SKM-1 (cell line): Measurements from ENCODE around the gene ARTN.

Experiments
- DNase-seq: peaks from one replicate; lab custom pipeline; 2025; ENCODE audit not compliant: unreplicated experiment; lab: John Stamatoyannopoulos, UW

ARTN gene, protein sequence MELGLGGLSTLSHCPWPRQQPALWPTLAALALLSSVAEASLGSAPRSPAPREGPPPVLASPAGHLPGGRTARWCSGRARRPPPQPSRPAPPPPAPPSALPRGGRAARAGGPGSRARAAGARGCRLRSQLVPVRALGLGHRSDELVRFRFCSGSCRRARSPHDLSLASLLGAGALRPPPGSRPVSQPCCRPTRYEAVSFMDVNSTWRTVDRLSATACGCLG

DNA sequence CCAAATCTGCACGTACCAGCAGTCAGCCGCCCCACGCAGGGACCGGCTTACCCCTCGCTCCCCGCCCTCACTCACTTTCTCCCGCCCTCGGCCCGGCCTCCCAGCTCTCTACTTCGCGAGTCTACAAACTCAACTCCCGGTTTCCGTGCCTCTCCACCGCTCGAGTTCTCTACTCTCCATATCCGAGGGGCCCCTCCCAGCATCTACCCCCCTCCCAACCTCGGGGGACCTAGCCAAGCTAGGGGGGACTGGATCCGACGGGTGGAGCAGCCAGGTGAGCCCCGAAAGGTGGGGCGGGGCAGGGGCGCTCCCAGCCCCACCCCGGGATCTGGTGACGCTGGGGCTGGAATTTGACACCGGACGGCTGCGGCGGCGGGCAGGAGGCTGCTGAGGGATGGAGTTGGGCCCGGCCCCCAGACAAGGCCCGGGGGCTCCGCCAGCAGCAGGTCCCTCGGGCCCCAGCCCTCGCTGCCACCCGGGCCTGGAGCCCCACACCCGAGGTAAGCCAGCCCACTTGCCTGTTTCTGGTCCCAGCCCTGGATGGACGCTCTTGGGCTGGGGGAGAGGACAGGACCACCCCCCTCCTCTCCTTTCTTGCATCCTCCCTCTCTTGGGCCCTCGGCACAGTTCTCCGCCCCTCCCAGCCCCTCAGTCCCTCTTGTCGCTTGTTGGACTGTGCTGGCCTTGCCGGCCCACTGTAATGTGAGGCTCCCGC, at the start of gene ARTN:
Gene ARTN, plus strand, starts transcription at position 416 of the 715 bp plus-strand sequence. CDS start 1,856 bp downstream, outside the sequence.
- no peak for DNase-seq

DNA sequence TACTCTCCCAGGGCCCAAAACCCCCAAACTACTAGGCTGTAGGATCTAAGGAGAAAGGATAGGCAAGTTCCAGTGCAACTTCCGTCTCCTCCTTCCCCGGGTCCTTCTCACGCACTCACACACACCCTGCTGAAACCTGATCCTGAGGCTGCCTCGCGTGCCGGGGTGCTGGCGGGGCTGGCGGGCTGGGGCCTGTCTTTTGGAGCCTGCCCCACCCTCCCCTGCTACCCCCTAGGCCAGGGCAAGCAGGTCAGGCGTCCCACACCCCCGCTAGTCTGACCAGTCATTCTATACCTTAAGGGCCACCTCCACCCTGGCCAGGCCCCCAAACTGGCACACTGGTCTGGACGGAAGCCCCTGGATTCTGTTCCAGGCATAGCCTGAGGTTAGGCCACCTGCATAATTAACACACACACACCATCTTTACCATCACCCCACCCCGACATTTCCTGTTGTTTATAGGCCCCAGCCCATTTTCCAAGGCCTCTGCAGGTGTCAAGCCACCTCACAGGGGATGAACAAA, 48.3 kb upstream of the ARTN start:
- DNase-seq, result no peak

DNA sequence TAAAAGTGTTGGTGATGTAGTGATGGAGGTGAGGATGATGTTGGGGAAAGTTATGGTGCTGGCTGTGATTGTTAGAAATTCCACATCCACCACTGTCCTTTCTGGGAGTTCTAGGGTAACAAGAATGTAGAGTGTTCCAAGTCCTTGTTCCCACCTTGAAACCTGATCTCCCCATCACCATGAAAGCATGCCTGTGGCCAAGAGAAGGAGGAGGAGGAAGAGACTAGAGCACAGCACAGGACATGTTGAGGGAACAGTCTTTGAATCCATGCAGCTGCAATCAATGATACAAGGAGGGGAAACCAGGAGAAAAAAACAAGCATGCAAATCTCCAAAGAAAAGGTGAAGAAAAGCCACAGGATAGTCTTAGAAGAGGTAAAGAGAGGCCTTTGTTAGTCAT, 45.9 kb upstream of the ARTN start:
- DNase-seq, result no peak

DNA sequence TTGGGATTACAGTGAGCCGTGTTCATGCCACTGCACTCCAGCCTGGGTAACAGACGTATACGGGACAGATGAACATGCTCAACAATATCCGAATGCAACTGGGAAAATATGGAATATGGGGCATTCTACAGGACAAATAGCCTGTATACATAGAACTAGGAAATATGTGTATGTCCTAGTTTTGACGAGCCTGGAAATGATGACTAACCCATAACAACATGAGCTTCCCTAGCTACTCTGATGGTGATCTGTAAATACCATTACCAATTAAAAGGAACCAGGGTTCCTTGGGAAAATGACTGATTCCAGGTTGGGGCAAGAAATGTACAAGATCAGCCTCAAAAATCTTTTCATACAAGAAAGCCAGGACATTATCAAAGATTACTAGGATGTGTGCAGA, 42.8 kb upstream of the ARTN start:
- DNase-seq, result no peak

DNA sequence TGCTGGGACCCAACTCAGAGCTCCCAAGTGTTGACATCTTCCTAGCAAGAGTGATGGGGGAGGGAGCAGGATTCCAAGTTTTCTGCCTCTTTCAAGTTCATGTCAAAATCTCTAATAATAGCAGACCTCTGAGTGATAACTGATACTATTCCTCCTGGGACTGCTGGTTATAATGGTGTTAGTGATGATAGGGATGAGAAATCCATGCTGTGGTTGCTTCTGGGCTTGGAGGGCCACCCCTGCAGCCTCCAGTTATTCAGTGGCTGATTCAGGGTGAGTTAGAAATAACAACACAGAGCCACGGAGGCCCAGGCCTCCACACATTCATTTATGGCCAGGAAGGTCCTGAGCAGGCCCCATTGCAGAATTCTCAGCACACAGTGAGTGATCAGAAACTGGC, 40.6 kb upstream of the ARTN start:
- DNase-seq, result no peak

DNA sequence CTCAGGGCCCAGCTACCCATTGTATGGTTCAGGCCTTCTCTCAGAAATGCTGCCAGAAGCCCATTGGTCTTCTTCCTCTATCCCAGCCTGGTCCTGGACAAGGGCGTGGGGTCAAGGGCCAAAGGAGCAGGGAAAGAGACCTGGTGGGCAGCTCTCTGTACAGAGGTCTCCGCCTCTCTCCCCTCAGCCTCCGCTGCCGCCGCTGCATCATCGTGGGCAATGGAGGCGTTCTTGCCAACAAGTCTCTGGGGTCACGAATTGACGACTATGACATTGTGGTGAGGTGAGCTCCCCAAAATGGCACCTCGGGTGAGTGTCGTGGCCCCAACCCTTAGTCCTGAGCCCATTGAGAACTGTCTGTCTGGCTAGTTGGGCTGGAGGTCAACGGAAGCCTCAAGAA, 34.6 kb upstream of the ARTN start:
- DNase-seq, result no peak

DNA sequence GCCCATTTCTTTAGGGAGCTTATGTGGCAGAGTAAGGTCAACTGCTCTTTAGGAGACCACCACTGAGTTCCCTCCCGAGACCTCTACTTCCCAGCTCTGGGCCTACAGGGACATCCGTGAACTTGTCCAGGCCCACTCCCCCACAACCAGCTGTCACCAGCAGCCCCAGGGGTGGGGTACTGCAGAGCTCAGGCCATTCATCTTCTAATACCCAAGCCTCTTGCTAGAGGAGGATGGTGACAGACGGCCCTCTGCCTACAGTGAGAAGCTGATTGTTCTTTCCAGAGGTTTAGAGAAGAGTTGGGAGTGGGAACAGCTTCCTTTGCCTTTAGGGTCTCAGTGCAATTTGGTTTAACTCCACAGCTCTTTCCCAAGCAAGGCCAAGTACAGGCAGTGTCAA, 33.2 kb upstream of the ARTN start:
- no peak for DNase-seq

DNA sequence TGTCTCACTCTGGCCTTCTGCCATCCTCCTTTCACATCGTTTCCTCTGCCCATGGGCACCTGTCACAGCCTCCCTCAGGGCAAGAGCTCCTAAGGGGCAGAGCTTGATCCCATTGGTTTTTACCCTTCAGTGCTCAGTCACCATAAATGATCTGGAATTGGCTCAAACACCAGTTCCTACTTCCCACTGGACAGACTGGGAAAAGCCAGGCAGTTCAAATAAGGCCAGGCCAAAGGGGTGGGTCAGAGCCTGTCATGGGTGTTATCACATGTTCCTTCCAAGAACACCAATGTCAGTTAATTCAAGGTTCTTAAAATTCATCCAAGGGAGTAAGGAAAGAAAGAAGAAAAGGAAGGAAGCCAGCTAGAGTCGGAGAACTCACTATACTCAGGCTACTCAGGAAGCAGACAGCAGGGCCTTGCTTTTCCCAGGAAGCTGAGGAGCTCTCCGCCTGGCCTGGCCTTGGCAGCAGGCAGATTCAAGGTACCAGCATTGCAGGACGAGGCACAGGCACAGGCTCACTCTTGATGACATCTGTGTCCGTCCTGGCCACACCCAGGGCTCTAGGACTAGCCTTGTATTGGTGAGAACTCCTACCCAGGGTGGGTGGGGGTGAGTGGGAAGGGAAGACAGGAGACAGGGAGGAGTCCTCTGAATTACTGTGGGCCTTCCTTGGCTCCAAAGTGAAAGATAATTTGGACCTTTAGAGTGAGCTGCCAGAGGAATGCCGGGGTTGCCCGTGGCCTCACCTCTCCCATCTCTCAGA, 32.2 kb upstream of the ARTN start:
- no peak for DNase-seq

DNA sequence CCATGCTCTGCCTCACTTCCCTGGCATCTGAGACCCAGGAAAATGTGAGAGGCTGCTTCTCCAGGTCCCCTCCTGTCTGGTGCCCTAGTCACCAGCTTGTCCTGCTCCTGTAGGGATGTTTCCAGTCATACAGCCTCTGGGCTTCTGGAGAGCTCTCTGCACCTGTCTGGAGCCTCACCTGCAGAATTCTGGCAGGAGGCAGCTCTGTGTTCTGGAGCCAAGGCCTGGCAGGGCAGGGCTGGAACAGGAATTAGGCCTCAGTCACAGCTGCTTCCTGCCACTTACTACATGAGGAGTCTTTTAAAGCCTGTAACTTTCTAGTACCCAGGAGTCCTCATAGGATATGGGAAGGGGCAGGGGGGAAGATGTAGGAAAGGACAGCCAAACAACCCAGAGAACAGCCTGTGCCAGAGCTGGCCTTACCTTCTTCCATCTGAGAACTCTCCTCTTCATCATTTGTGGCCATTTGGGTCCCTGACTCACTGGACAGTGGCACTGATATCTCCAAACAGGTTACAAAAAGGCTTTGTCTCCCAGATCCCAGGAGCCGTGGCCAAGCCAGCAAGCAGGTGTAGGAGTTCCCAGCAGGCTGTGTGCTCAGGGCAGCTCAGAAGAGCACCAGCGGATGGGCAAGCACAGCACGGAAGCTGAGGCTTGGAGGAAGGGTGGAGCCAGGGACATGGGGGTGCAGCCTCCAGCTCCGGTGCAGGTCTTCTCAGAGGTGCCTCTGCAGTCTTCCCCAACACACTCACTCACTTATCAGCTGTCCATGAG, 31.4 kb upstream of the ARTN start:
- no peak for DNase-seq

DNA sequence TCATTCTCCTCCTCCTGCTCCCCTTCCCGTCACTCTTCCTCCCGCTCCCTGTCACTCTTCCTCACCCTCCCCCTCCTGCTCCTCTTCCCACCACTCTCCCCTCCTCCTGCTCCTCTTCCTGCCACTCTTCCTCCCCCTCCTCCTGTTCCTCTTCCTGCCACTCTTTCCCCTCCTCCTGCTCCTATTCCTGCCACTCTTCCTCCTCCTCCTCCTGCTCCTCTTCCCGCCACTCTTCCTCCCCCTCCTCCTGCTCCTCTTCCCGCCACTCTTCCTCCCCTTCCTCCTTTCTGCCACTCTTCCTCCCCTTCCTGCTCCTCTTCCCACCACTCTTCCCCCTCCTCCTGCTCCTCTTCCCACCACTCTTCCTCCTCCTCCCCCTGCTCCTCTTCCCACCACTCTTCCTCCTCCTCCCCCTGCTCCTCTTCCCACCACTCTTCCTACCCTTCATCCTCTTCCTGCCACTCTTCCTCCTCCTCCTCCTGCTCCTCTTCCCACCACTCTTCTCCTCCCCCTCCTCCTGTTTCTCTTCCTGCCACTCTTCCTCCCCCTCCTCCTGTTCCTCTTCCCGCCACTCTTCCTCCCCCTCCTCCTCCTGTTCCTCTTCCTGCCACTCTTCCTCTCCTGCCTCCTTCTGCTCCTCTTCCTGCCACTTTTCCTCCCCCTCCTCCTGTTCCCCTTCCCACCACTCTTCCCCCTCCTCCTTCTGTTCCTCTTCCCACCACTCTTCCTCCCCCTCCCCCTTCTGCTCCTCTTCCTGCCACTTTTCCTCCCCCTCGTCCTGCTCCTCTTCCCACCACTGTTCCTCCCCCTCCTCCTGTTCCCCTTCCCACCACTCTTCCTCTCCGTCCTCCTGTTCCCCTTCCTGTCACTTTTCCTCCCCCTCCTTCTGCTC, 28.7 kb upstream of the ARTN start:
- no peak for DNase-seq

DNA sequence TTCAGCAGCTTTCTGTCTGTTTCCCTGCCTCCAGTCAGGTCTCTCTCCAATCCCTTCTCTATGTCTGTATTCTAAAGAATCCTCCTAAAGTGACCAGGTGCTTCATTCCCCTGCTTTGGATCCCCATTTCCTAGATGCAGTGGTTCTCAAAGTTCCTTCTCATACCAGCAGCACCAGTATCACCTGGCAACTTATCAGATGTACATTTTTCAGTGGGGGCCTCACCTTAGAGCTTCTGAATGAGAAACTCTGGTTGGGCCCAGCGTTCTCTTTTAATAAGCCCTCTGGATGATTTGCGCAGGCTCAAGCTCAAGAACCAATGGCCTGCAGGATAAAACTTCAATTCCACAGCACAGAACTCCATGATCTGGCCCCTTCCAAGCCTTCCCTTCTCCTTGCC, 25.4 kb upstream of the ARTN start:
- DNase-seq, result no peak

DNA sequence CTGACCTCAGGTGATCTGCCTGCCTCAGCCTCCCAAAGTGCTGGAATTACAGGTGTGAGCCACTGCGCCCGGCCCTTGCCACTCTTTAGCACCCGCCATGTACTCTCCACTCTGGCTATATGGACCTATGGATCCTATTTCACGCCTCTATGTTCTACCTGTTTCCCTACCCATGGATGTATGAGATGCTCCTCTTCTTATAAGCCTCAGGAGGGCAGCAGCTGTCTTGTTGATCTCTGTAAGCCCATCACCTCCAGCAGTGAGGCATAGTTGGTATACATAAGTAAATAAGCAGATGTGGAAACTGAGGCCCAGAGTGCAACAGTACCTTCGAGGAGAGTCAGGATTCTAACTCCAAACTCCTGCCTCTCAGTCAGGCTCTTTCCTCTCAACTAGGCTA, 24.7 kb upstream of the ARTN start:
- no peak for DNase-seq

DNA sequence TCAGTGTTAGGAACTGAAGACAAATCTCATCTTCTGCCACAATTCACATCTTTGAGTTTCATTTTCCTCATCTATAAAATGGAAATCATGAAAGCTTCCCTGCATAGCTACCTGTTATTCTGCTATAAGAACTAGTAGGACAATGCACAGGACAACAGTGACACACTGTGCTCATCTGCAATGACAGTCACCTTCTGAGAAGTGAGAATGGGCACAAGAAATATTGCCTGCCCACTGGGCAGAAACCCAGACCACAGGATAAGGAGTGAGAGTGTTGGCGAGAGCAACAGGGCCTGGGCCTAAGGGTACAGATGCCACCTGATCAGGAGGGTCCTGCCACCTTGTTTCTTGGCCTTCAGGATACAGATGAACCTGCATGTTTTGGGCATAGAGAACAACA, 23.3 kb upstream of the ARTN start:
- no peak for DNase-seq

DNA sequence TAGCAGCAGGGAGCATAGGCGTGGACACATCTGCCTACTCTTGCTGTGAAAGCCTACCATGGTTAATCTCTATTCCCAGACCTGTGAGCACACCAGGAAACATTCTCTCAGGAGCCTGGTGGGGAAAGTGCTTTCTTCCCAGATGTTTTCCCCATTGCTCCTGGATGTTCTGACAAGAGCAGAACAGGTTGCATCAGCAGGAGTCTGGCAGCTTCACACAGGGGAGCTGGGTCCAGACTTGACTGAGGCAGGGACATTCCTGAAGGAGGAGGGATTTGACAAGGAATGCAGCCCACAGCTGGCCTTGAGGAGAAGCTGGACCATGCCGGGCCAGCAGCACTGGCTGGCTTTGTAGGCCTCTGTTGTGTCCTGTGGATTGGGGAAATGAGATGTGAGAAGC, 21.0 kb upstream of the ARTN start:
- no peak for DNase-seq

DNA sequence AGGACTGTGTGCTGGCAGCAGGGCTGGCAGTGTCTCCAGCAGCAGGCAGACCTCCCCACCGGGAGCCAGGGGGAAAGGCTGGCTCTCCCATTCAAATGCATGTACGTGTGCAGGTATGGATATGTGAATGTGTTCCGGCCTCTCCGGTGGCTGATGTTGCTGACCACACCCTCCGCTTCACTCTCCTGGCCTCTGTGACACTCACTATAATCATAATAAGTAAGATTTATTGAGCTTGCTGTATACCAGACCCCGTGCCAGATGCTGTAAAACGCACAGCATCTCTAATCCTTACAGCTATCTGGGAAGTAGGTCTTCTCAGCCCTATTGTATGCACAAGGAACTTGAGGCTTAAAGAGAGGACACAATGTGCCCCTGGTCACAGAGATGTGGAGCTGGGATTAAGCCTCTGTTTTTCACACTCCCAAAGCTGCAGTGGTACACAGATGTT, 20.5 kb upstream of the ARTN start:
- DNase-seq, result no peak

DNA sequence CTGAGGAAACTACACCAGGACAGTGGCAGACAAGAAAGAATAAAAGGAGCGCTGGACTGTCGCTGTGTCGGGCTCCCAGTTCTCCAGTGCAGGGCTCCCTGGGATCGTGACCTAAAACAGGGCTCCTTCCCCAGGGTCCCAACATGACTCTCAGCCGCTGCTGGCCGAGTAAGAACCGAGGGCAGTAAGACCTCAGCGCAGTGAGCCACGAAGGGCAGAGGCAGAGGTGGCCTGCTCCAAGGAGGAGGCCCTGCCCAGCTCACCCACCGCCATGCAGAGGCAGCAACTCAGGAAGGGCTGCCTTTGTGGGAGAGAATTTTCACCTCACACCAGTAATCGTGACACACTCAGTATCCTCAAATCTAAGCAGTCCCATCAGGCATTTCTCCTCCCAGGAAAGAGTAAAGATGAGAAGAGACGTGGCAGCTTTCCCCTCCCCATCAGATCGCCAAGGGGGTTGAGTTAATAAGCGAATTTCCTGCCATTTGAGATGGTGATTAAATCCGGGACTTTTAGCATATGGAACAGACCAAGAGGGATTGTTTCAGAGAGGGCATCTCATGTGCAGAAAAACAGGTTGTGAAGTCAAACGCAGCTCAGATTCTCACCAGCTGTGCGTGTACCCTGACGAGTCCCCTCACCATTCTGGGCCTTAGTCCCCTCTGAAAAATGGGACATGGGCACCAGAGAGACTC, 19.8 kb upstream of the ARTN start:
- no peak for DNase-seq

DNA sequence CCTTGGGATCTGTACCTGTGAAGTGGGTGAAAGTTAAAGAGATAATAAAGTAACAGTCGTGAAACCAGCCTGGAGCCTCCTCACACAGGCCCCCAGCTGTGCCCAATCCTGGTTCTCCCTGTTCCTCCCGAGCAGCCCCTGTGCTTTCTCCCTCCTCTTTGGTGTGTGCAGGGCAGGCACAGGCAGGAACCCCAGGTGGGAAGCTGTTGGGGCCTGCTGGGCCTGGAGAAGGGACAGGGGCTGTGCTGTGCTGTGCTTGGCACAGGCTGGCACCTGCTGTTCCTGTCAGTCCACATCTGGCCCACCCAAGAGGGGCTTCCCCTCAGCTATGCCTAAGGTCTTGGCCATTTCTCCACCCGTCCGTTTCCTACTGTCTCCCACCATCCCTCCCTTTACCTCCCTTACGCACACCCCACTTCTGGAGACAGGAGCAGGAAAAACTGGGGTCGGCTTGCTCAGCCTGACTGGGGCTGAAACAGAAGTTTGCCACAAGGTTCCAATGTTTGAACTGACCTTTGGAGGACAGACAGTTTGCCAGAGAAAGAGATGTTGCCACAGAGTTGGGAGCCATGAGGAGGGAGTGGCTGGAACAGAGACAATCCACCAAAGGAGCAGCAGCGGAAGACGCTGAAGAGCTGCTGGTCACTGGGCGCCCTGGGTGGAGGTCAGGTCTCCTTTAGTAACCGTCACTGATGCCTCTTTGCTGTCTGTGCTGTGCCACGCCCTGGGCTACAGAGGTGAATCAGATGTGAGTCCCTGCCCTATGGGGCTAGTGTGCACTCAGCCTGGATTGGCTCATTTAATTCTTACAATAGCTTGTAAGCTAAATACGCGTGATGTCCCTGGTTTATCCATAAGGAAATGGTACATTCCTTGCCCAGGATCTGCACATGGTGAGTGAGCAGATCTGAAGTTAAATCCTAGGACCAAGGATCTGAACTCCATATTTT, 18.8 kb upstream of the ARTN start:
- DNase-seq, result no peak

DNA sequence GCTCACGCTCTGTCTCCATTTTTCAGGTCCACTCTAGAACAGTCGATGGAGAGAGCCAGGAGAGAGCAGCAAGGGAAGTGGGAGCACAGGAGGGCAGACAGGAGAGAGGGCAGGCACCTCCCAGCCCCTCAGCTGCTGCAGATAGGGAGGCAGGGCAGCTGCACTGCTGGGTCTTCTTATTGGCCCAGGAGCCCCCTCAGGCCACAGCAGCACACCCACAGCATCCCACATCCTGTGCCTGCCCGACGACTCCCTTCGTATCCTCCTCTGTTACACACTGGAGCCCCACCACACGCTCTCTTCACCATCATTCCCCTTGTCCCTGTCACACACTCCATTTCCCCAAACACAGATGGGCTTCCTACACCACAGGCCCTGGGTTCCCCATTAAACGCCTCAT, 13.7 kb upstream of the ARTN start:
- no peak for DNase-seq
